Gastroesophageal sphincter (tissue), 4 donors: ENCODE measurements around the gene ENTPD1. TPM values are rescaled to one million over a fixed set of nuclear protein-coding genes. Genes with fewer than 3 reads are reported as not detected.

Source experiments
- ATAC-seq: fragments of 150-250 bp; one replicate; pipeline ENCODE4 v1.9.1; 2016; ENCODE audit warnings: mild to moderate bottlenecking, moderate library complexity
- H3K27ac ChIP-seq, 4 donors: fragments of 200-600 bp; sonication (generic) in 3 of 4; 1 replicate in 3 of 4; 2 replicates in 1 of 4; pipeline ENCODE4 v1.5.1; 2016 to 2019
- H3K27me3 ChIP-seq: fragments of 200-600 bp; sonication (generic); one replicate; pipeline ENCODE4 v1.5.1; 2019
- H3K36me3 ChIP-seq, 2 donors: fragments of 200-600 bp; sonication (generic); one replicate each; pipeline ENCODE4 v1.5.1; 2019; ENCODE audit warnings: control low read depth in 1 of 2
- H3K4me1 ChIP-seq, 3 donors: fragments of 200-600 bp; sonication (generic); 1 replicate in 2 of 3; 2 replicates in 1 of 3; pipeline ENCODE4 v1.5.1; 2016 to 2019; ENCODE audit warnings: control low read depth in 2 of 3
- H3K4me3 ChIP-seq, 2 donors: fragments of 200-600 bp; sonication (generic); one replicate each; pipeline ENCODE4 v1.5.1; 2019; ENCODE audit warnings: mild to moderate bottlenecking in 1 of 2, moderate library complexity in 1 of 2
- H3K9me3 ChIP-seq, 3 donors: fragments of 200-600 bp; sonication (generic); one replicate each; pipeline ENCODE4 v1.5.1; 2017 to 2019; ENCODE audit warnings: control low read depth in 2 of 3
- EP300 ChIP-seq: sonication (generic); formaldehyde crosslinking; IDR thresholded peaks from one replicate; pipeline ENCODE4 v1.6.1; 2017; ENCODE audit warnings: antibody characterized with exemption, mild to moderate bottlenecking
- POLR2A ChIP-seq, 2 donors: fragments of 450-650 bp; IDR thresholded peaks; one replicate each; pipeline ENCODE4 v1.6.1; 2017; ENCODE audit warnings: antibody characterized with exemption in 2 of 2, mild to moderate bottlenecking in 2 of 2, moderate library complexity in 1 of 2
- POLR2AphosphoS5 ChIP-seq: sonication (generic); formaldehyde crosslinking; IDR thresholded peaks from one replicate; pipeline ENCODE4 v1.6.1; 2017; ENCODE audit warnings: antibody characterized with exemption
- WGBS, 2 donors: methylation state at CpG; one replicate each; pipeline ENCODE4 v1.1.5; 2018; ENCODE audit warnings: low coverage in 1 of 2; 5-methylcytosine and 5-hydroxymethylcytosine counted together
- total RNA-seq, 4 donors: library from RNA; depleted of rRNA; stranded (reverse); fragments of >200 nt; gene quantifications; one replicate each; pipeline ENCODE4 v1.1.0, GENCODE V29; 2016
- TF ChIP-seq, protein P1 (sequence below), 4 experiments: fragments of 200-600 bp in 2 of 4; fragments of 450-650 bp in 2 of 4; sonication (generic) in 1 of 4; IDR thresholded peaks; one replicate each; pipeline ENCODE4 v1.5.1; 2017 to 2019; ENCODE audit warnings: antibody characterized with exemption in 4 of 4, mild to moderate bottlenecking in 2 of 4, moderate library complexity in 2 of 4

Gene ENTPD1
- total RNA-seq, 4 donors from 2014 or later: 34.4 to 69.7 (median 39.3) TPM

GRCh38 chr10:95783741-95784140, 27.8 kb downstream of the ENTPD1 start:
- Histone ChIP-seq H3K36me3 (no peaks in the 10 kb centered on the region), H3K27ac (no peak overlapping the region), H3K4me3 (no peak overlapping the region), H3K4me1 (peaks cover 0 to 29% (median 0%) of the 10 kb centered on the region in 3 donors), H3K27me3 (no peaks in the 10 kb centered on the region), H3K9me3 (no peaks in the 10 kb centered on the region)
- WGBS, 2 donors: 0 to 43% methylated on average over 2 to 3 of the region's 3 CpGs
- ATAC-seq: no peak
- TF ChIP-seq POLR2A (IDR thresholded peaks at IDR 0.05) (no peak), EP300 (no peak), POLR2AphosphoS5 (no peak)
- TF ChIP-seq, protein P1, sequence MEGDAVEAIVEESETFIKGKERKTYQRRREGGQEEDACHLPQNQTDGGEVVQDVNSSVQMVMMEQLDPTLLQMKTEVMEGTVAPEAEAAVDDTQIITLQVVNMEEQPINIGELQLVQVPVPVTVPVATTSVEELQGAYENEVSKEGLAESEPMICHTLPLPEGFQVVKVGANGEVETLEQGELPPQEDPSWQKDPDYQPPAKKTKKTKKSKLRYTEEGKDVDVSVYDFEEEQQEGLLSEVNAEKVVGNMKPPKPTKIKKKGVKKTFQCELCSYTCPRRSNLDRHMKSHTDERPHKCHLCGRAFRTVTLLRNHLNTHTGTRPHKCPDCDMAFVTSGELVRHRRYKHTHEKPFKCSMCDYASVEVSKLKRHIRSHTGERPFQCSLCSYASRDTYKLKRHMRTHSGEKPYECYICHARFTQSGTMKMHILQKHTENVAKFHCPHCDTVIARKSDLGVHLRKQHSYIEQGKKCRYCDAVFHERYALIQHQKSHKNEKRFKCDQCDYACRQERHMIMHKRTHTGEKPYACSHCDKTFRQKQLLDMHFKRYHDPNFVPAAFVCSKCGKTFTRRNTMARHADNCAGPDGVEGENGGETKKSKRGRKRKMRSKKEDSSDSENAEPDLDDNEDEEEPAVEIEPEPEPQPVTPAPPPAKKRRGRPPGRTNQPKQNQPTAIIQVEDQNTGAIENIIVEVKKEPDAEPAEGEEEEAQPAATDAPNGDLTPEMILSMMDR (IDR thresholded peaks at IDR 0.05): no peak

DNA sequence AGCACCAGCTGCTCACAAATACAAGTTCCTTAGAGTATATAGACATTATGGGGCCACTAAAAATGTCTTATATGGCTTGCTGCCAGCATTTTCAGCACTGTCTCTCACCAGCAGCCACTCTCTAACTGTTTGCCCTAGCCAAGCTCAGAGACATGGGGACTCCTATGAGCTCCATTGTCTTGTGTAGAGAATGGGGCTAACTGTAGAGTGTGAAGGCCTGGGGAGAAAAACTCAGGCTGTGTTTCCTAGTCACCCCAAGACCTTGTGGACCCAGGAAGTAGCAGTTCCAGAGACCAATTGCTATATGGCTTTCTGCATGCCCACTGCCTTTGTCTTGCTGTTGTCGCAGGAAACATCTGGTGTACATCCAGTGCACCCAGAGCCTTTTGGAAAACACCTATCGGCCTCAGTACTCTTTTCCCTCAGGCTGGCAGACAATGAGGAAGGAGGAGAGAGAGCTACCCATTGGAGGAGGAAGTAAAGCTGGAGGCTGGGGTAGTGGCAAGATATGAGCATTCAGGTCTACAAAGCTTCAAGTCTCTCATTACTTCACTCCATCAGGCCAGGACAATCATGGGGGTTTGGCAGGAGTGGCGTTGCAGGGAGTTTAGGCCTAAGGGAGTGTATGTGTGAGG, 28.4 kb downstream of the ENTPD1 start:
- WGBS, 2 donors: 92 to 100% methylated on average over 1 to 2 of the region's 3 CpGs
- Histone ChIP-seq H3K27ac (peak overlapping the region in 1 of 4 donors; percentile 21), H3K36me3 (no peaks in the 10 kb centered on the region), H3K4me1 (peaks cover 0 to 29% (median 0%) of the 10 kb centered on the region in 3 donors), H3K9me3 (no peaks in the 10 kb centered on the region), H3K4me3 (no peak overlapping the region), H3K27me3 (no peaks in the 10 kb centered on the region)
- ATAC-seq: no peak
- no peak for TF ChIP-seq POLR2A (IDR thresholded peaks at IDR 0.05)
- TF ChIP-seq, protein P1 (IDR thresholded peaks at IDR 0.05): no peak
- TF ChIP-seq POLR2AphosphoS5: no peak
- TF ChIP-seq EP300: no peak

- no peaks in the 10 kb centered on the region for H3K9me3 ChIP-seq
Observed at GRCh38 chr10:95785317-95785716, 29.4 kb downstream of the ENTPD1 start.

GRCh38 chr10:95785942-95786669, 30.1 kb downstream of the ENTPD1 start:
- H3K27ac ChIP-seq: no peak overlapping the region
- H3K9me3 ChIP-seq: no peaks in the 10 kb centered on the region
- H3K4me3 ChIP-seq: no peak overlapping the region
- 70 to 94% methylated on average over 3 to 5 of the region's 5 CpGs for WGBS, 2 donors
- no peak for TF ChIP-seq POLR2AphosphoS5
- TF ChIP-seq, protein P1 (IDR thresholded peaks at IDR 0.05): no peak
- TF ChIP-seq EP300: no peak
- peaks cover 0 to 34% (median 0%) of the 10 kb centered on the region in 3 donors for H3K4me1 ChIP-seq
- H3K36me3 ChIP-seq: no peaks in the 10 kb centered on the region
- no peak for ATAC-seq
- no peaks in the 10 kb centered on the region for H3K27me3 ChIP-seq

More at GRCh38 chr10:95785317-95785716, 29.4 kb downstream of the ENTPD1 start:
- TF ChIP-seq, protein P1 (IDR thresholded peaks at IDR 0.05): no peak
- TF ChIP-seq POLR2A (IDR thresholded peaks at IDR 0.05): no peak
- no peak for TF ChIP-seq EP300
- TF ChIP-seq POLR2AphosphoS5: no peak
- 100% methylated on average over 1 of the region's 1 CpG for WGBS, 2 donors
- Histone ChIP-seq H3K36me3 (no peaks in the 10 kb centered on the region), H3K4me1 (peaks cover 0 to 29% (median 0%) of the 10 kb centered on the region in 3 donors), H3K27ac (no peak overlapping the region), H3K4me3 (no peak overlapping the region), H3K27me3 (no peaks in the 10 kb centered on the region)
- no peak for ATAC-seq

GRCh38 chr10:95787447-95787846, 31.5 kb downstream of the ENTPD1 start:
- WGBS, 2 donors: 44 to 78% methylated on average over 1 of the region's 1 CpG
- TF ChIP-seq, protein P1 (IDR thresholded peaks at IDR 0.05): no peak
- TF ChIP-seq EP300 (no peak), POLR2A (IDR thresholded peaks at IDR 0.05) (no peak), POLR2AphosphoS5 (no peak)

More at GRCh38 chr10:95787447-95787846, 31.5 kb downstream of the ENTPD1 start:
- Histone ChIP-seq H3K4me3 (no peak overlapping the region), H3K4me1 (peaks cover 0 to 39% (median 7%) of the 10 kb centered on the region in 3 donors), H3K36me3 (no peaks in the 10 kb centered on the region), H3K9me3 (no peaks in the 10 kb centered on the region), H3K27me3 (no peaks in the 10 kb centered on the region), H3K27ac (no peak overlapping the region)
- no peak for ATAC-seq
